Nephron (organoid): ENCODE data around the gene OLIG3.

Source experiments
- H3K27ac Mint-ChIP-seq, 3 experiments: 2 replicates each; pipeline ENCODE4 v1.8.0; 2020; ENCODE audit warnings: mixed read lengths in 3 of 3, mild to moderate bottlenecking in 2 of 3, moderate library complexity in 1 of 3
- H3K27me3 Mint-ChIP-seq: 2 replicates; pipeline ENCODE4 v1.8.0; 2021; ENCODE audit warnings: low read depth, mild to moderate bottlenecking, moderate library complexity, mixed read lengths
- H3K36me3 Mint-ChIP-seq: 2 replicates; pipeline ENCODE4 v1.8.0; 2020; ENCODE audit warnings: low read depth, mixed read lengths
- H3K4me1 Mint-ChIP-seq: 2 replicates; pipeline ENCODE4 v1.8.0; 2020; ENCODE audit warnings: mixed read lengths
- H3K4me3 Mint-ChIP-seq, 3 experiments: 2 replicates each; pipeline ENCODE4 v1.8.0; 2020; ENCODE audit warnings: mild to moderate bottlenecking in 3 of 3, mixed read lengths in 3 of 3, moderate library complexity in 2 of 3
- H3K9me3 Mint-ChIP-seq: 2 replicates; pipeline ENCODE4 v1.8.0; 2020; ENCODE audit warnings: mixed read lengths
- TF ChIP-seq, protein P1 (sequence below), 3 experiments: fragments of 200-600 bp; sonication (generic); IDR thresholded peaks; one replicate each; pipeline ENCODE4 v1.5.0; 2021; ENCODE audit warnings: antibody characterized with exemption in 3 of 3; ENCODE audit not compliant: unreplicated experiment in 3 of 3

The OLIG3 gene

DNA sequence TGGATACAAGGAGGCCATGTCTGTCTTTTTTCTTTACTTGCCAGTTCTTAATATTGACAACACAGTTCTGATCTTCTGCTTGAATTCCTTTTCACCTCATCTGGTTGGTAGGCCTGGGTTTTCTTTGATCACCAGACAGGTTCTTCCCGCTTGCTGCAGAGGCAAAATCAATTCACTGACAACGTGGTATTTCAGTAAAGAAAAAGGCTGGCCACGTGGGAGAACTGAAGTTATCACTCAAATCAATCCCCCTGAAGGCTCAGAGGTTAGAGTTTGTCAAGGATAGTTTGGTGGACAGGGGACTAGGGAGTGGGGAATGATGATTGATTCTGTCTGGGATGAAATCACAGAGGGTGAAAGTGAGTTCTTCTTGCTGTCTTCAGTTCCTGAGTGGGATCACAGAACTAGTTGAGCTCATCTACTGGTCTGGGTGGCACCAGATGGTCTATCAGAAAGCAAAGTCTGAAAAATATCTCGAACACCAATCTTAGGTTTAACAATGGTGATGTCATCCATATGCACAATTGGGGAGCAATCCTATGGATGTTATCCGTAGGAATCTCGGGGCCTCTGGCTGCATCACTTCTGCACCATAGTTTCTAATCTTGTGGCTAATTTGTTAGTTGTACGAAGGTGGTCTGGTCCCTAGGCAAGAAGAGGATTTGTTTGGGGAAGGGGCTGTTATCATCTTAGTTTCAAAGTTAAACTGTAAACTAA, 37.3 kb upstream of the OLIG3 start:
- TF ChIP-seq, protein P1, sequence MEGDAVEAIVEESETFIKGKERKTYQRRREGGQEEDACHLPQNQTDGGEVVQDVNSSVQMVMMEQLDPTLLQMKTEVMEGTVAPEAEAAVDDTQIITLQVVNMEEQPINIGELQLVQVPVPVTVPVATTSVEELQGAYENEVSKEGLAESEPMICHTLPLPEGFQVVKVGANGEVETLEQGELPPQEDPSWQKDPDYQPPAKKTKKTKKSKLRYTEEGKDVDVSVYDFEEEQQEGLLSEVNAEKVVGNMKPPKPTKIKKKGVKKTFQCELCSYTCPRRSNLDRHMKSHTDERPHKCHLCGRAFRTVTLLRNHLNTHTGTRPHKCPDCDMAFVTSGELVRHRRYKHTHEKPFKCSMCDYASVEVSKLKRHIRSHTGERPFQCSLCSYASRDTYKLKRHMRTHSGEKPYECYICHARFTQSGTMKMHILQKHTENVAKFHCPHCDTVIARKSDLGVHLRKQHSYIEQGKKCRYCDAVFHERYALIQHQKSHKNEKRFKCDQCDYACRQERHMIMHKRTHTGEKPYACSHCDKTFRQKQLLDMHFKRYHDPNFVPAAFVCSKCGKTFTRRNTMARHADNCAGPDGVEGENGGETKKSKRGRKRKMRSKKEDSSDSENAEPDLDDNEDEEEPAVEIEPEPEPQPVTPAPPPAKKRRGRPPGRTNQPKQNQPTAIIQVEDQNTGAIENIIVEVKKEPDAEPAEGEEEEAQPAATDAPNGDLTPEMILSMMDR (IDR thresholded peaks at IDR 0.05; ENCODE audit: unreplicated experiment in 3 of 3), result no peak
- H3K9me3 Mint-ChIP-seq, result peaks cover under 1% of the 10 kb centered on the region
- peaks cover 4% of the 10 kb centered on the region for H3K27me3 Mint-ChIP-seq
- H3K36me3 Mint-ChIP-seq, result no peaks in the 10 kb centered on the region
- H3K4me1 Mint-ChIP-seq, result no peaks in the 10 kb centered on the region
- H3K4me3 Mint-ChIP-seq, result no peak overlapping the region
- H3K27ac Mint-ChIP-seq, result no peak overlapping the region

DNA sequence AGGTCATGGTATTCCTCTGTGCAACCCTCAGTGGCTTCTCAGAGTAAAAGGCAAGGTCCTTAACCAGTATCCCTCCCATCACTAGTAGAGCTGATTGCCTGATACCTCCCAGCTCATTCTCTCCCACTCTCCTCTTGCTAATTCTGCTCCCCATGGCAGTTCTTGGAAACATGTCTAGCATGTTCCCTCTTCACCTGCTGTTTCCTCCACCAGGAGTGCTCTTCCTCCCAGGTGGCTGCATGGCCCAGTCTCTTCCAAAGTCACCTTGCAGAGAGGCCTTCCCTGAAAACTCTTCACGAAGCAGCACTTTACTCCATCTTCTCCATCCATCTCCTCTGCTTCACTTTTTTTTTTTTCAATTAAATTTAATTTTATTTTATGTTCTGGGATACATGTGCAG, 36.2 kb upstream of the OLIG3 start:
- Mint-ChIP-seq H3K27ac (no peak overlapping the region), H3K4me1 (no peaks in the 10 kb centered on the region), H3K27me3 (peaks cover 4% of the 10 kb centered on the region), H3K36me3 (no peaks in the 10 kb centered on the region), H3K4me3 (no peak overlapping the region), H3K9me3 (peaks cover 9% of the 10 kb centered on the region)
- TF ChIP-seq, protein P1 (IDR thresholded peaks at IDR 0.05; ENCODE audit: unreplicated experiment in 3 of 3), result no peak

DNA sequence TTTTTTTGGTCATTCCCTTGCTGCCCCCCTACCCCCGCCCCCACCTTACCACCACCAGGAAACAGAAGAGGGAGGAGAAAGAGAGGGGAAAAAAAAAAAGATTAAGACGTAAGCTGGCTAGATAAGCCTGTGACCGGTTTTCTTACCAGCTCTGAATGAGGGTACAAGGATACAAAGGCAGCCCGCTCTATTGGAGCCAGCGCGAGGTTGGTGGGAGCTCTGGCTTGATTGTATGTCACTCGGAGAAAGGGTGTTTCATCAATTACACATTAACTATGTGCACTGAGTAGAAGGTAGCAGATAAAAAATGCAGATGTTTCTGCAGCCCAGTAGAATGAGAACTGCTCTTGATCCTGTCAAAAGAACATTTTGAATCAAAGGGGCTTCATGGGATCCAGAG, 28.6 kb upstream of the OLIG3 start:
- no peak overlapping the region for H3K27ac Mint-ChIP-seq
- H3K4me3 Mint-ChIP-seq, result no peak overlapping the region
- H3K4me1 Mint-ChIP-seq, result no peaks in the 10 kb centered on the region
- H3K9me3 Mint-ChIP-seq, result peaks cover 13% of the 10 kb centered on the region
- H3K36me3 Mint-ChIP-seq, result no peaks in the 10 kb centered on the region
- TF ChIP-seq, protein P1 (IDR thresholded peaks at IDR 0.05; ENCODE audit: unreplicated experiment in 3 of 3), result no peak
- H3K27me3 Mint-ChIP-seq, result peaks cover 35% of the 10 kb centered on the region

DNA sequence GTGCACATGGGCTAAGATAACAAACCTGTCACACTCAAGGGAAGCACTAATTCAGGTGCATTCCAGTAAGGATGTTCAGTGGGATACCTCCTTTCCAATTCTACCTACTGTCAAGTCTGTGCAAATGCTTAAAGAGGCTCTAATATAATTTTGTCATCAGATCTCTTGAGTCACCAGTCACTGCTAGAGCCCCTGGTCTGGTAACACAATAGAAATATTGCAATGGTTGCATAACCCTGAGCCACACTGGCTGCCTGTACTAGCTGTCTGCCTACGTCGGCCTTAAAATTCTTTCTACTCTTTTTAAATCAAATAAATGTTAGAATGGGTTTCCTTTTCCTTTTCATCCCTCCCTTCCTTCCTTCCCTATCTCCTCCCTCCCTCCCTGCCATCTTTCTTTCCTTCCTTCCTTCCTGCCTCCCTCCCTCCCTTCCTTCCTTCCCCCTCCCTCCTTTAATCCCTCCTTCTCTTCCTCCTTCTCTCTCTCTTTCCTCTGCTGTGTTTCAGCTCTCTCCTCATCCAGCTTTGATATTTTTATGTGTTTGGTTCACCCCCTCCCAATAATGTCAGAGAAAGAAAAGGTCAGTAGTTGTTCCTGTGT, 28.1 kb upstream of the OLIG3 start:
- peaks cover 40% of the 10 kb centered on the region for H3K27me3 Mint-ChIP-seq
- no peaks in the 10 kb centered on the region for H3K36me3 Mint-ChIP-seq
- H3K27ac Mint-ChIP-seq, result no peak overlapping the region
- peaks cover 13% of the 10 kb centered on the region for H3K9me3 Mint-ChIP-seq
- TF ChIP-seq, protein P1 (IDR thresholded peaks at IDR 0.05; ENCODE audit: unreplicated experiment in 3 of 3), result no peak
- no peak overlapping the region for H3K4me3 Mint-ChIP-seq
- no peaks in the 10 kb centered on the region for H3K4me1 Mint-ChIP-seq

DNA sequence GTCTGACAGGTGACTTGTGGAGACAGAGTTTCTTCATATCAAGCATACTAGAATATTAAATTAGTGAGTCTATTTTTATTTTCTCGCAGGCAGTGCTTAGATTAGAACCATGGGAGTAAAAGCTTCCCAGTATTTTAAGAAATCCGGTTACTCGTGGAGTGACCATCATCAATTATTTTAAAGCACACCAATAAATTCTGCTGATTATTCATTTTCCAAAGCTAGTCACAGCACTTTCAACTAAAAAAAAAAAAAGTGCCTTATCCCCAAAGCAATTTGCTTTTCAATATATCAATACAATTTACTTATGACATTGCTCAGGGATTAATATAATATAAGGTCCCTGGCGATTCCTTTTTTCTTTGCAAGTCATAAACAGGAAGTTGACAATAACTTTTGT, 26.3 kb upstream of the OLIG3 start:
- no peak overlapping the region for H3K4me3 Mint-ChIP-seq
- no peaks in the 10 kb centered on the region for H3K4me1 Mint-ChIP-seq
- H3K9me3 Mint-ChIP-seq, result peaks cover 4% of the 10 kb centered on the region
- peaks cover 57% of the 10 kb centered on the region for H3K27me3 Mint-ChIP-seq
- TF ChIP-seq, protein P1 (IDR thresholded peaks at IDR 0.05; ENCODE audit: unreplicated experiment in 3 of 3), result no peak
- H3K27ac Mint-ChIP-seq, result no peak overlapping the region
- H3K36me3 Mint-ChIP-seq, result no peaks in the 10 kb centered on the region
